K562 (cell line): ENCODE data around the gene SLC4A2.

ENCODE experiments used
- BCOR ChIP-seq: fragments of 450-650 bp; IDR thresholded peaks from 2 replicates; pipeline ENCODE4 v1.6.1; 2016
- CTCF ChIP-seq, 3 experiments: IDR thresholded peaks in 2 of 3; conservative IDR thresholded peaks in 1 of 3; 2 replicates each; pipeline ENCODE4 v1.5.1; 2011 to 2012; ENCODE audit warnings: low read length in 3 of 3, mild to moderate bottlenecking in 3 of 3, control low read depth in 2 of 3, improper control_type of control experiment in 1 of 3, inconsistent platforms in 1 of 3, low read depth in 1 of 3, mixed read lengths in 1 of 3, moderate library complexity in 1 of 3; ENCODE audit not compliant: insufficient read depth in 2 of 3
- ESRRA ChIP-seq: fragments of 450-650 bp; IDR thresholded peaks from 2 replicates; pipeline ENCODE4 v1.6.1; 2014; ENCODE audit warnings: low read depth, mild to moderate bottlenecking, moderate library complexity, borderline replicate concordance
- FOSL1 ChIP-seq: fragments of 200-800 bp; sonication (Bioruptor generic); conservative IDR thresholded peaks from 2 replicates; pipeline ENCODE4 v1.6.1; 2016; ENCODE audit warnings: missing genetic modification characterization, missing compliant biosample characterization
- MYC ChIP-seq, 2 experiments: fragments of 250-450 bp in 1 of 2; sonication (Bioruptor Pico) in 1 of 2; IDR thresholded peaks; 2 replicates each; pipeline versions ENCODE4 v1.5.1 to v1.6.1; 2012 to 2021; ENCODE audit warnings: low read depth in 2 of 2, borderline replicate concordance in 1 of 2, improper control_type of control experiment in 1 of 2, low read length in 1 of 2, mild to moderate bottlenecking in 1 of 2, moderate library complexity in 1 of 2
- NKRF ChIP-seq: fragments of 450-650 bp; IDR thresholded peaks from 2 replicates; pipeline ENCODE4 v1.6.1; 2016; ENCODE audit warnings: borderline replicate concordance
- POLR2A ChIP-seq: fragments of 450-650 bp; conservative IDR thresholded peaks from 2 replicates; pipeline ENCODE4 v1.6.1; 2016
- ZBTB7A ChIP-seq: IDR thresholded peaks from 2 replicates; pipeline ENCODE4 v1.6.1; 2011; ENCODE audit warnings: low read depth, mild to moderate bottlenecking, low read length, moderate library complexity, borderline replicate concordance; ENCODE audit not compliant: control insufficient read depth
- ZFP30 ChIP-seq: fragments of 250-450 bp; sonication (Bioruptor Pico); IDR thresholded peaks from 2 replicates; pipeline ENCODE4 v1.8.0; 2022; ENCODE audit warnings: moderate library complexity, mild to moderate bottlenecking, inconsistent platforms, borderline replicate concordance
- ZNF23 ChIP-seq: fragments of 250-450 bp; sonication (Bioruptor Pico); IDR thresholded peaks from 2 replicates; pipeline ENCODE4 v1.4.0; 2020; ENCODE audit warnings: mild to moderate bottlenecking

- TF ChIP-seq ESRRA (0 out of 2 replicates have a peak, but pooled peaks have one; percentile 11), BCOR (no peak), CTCF (IDR thresholded peaks at IDR 0.05 in 2 of 3, conservative IDR thresholded peaks at IDR 0.05 in 1 of 3; ENCODE audit: insufficient read depth in 2 of 3, low read depth in 1 of 3, low read length in 3 of 3) (peak; percentile 32 to 52 (median 47); a peak in 5 of 6 replicates), ZFP30 (CRISPR knock-in tag) (no peak), FOSL1 (tag) (no peak), ZBTB7A (no peak), MYC (IDR thresholded peaks at IDR 0.05; ENCODE audit: low read depth, low read length) (peak; percentile 93), MYC (CRISPR knock-in tag; IDR thresholded peaks at IDR 0.05; ENCODE audit: borderline replicate concordance, low read depth) (0 out of 2 replicates have a peak, but pooled peaks have one; percentile 20), NKRF (no peak), POLR2A (no peak), ZNF23 (no peak)
These were observed 3.1 kb upstream of the SLC4A2 start for GRCh38 chr7:151056283-151056665.
